GM18505 (cell line): Measurements from ENCODE around the gene KCNG1.

Experiments
- ATAC-seq: cut with Tn5 transposase; IDR thresholded peaks from one replicate; pipeline ENCODE4 v1.9.1; 2021; ENCODE audit not compliant: unreplicated experiment
- POLR2A ChIP-seq: IDR thresholded peaks from 4 replicates; pipeline ENCODE4 v1.6.1; 2011; ENCODE audit warnings: borderline replicate concordance; ENCODE audit not compliant: insufficient read depth, insufficient read length; ENCODE audit errors: extremely low read depth

The KCNG1 gene

DNA sequence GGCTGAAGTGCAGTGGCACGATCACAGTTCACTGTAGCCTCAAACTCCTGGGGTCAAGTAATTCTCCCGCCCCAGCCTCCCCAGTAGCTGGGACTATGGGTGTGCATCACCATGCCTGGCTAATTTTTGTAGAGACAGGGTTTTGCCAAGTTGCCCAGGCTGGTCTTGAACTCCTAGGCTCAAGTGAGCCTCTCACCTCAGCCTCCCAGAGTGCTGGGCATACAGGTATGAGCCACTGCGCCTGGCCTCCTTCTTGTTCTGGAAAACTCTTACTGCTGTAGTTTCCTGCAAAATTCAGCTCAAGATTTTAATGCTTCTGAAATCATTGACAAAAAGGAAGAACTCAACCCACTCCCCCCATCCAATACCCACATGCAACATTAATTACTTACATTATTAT is 21.9 kb upstream of the KCNG1 start:
- ATAC-seq = no peak
- no peak for TF ChIP-seq POLR2A

DNA sequence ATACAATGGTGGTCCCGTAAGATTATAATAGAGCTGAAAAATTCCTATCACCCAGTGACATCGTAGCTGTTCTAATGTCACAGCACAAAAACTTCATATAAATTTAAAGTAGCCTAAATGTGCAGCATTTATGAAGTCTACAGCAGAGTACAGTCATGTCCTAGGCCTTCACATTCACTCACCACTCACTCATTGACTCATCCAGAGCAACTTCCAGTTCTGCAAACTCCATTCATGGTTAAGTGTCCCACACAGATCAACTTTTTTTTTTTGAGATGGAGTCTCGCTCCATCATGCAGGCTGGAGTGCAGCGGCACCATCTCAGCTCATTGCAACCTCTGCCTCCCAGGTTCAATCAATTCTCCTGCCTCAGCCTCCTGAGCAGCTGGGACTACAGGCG is 20.9 kb upstream of the KCNG1 start:
- TF ChIP-seq POLR2A = no peak
- no peak for ATAC-seq

DNA sequence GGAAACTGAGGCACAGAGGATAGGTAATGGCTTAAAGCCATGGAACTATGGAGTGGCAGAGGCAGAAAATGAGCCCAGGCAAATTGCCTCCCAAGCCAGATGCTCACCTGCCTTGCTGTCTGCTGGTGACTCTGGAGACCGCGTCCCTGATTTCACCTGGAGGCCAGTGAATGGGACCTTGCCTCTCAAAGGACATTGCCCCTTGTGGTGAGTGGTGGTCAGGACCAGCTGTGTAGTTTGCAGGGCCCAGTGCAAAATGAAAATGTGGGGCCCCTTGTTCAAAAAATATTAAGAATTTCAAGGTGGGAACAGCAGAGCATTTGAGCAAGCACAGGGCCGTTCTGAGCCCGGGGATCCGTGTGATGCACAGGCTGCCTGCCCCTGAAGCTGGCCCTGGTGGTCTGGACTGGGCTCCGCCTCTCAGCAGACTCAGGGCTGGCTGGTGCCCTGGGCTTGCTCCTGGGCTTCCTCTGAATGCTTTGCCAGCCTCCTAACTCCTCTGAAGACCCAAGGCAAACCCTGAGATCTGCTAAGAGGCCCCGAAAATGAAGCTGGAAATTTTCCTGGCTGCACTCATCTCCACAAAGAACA is 19.8 kb upstream of the KCNG1 start:
- no peak for ATAC-seq
- no peak for TF ChIP-seq POLR2A

DNA sequence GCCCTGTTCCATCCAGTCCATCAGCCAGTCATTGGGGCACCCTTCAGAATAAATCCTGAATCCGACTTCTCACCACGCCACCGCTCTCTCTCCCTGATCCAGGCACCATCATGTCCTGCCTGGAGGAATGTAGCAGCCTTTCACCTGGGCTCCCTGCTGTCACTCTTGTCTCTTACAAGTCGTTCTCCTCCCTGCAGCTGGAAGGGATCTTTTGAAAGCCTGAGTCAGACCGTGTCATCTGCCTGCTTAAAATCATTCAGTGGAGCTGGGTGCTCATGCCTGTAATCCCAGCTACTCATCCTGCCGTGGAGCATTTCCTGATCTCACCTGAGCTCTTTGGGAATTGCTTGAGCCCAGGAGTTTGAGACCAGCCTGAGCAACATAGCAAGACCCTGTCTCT is 19.2 kb upstream of the KCNG1 start:
- TF ChIP-seq POLR2A = no peak
- ATAC-seq = no peak

DNA sequence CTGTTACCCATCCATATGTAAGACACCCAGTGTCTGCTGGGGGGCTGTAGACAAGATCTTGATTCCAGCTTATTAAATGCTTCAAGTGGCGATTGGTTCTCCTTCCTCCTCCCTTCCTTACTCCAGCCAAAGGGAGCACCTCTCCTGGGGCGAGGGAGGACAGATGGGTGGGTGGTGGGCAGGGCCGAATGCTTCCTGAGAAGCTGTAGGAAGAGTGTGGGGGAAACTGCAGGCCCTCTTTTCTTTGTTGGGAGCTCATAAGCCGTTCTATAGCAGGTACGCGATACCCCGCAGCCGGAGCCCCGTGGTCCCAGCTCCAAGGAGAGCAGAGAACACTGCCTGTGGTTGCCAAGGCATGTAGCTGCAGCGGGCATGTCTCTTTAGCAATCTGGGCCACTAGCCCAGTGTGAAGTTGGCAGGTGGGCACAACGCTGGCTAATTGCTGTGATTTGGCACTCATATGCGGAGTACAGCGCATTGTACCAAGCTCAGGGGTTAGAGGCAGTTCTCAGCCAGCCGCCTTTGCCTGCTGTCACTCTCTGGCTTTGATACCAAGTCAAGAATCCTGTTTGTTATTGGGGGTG is 14.7 kb upstream of the KCNG1 start:
- no peak for ATAC-seq
- TF ChIP-seq POLR2A = no peak

DNA sequence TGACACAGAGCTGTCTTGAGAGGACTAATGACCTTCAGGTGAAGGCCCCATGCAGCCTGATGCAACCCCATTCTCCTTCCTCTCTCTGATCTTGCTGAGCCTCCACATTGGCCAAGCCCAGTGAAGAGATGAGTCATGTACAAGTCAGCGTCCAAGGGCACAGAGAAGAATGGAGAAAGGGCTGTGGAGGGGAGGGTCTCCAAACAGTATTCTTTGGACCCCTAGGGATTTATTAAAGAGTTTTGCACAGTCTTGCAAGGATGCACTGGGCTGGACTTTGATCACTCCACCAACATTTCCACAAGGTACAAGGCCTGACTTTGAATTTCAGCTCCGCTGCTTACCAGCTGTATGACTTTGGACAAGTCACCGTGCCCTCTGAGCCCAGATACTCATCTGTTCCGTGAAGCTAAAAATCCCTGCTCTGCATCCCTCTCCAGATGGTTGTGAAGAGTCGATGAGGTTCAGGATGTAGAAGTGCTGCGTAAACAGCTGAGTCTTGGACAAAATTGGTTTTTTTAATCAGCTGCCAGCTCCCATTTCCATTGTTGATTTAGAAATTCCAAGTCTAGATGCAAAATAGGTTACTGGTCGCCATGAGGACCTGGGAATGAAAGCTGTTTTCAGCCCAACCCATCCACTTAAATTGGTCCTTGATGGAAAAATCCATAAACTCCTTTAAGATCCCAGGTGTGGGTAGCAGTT is 14.1 kb upstream of the KCNG1 start:
- TF ChIP-seq POLR2A = no peak
- no peak for ATAC-seq

DNA sequence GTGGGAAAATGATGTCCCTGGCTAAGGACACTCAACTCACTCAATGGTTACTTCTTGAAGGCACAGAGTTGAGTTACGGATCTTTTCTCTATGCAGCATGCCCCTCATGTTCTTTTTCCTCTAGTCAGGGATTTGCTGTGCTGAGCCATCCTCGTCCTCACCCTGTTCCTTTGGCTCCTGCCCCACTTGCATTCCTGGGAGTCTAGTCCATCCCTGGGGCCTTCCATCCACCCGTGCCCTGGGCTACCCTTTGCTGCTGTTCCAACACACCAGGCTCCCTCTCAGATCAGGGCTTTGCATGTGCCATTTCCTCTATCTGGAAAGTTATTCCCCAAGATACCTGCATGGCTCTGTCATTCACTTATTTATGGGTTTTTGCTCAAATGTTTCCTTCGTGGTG is 13.3 kb upstream of the KCNG1 start:
- TF ChIP-seq POLR2A = no peak
- no peak for ATAC-seq

DNA sequence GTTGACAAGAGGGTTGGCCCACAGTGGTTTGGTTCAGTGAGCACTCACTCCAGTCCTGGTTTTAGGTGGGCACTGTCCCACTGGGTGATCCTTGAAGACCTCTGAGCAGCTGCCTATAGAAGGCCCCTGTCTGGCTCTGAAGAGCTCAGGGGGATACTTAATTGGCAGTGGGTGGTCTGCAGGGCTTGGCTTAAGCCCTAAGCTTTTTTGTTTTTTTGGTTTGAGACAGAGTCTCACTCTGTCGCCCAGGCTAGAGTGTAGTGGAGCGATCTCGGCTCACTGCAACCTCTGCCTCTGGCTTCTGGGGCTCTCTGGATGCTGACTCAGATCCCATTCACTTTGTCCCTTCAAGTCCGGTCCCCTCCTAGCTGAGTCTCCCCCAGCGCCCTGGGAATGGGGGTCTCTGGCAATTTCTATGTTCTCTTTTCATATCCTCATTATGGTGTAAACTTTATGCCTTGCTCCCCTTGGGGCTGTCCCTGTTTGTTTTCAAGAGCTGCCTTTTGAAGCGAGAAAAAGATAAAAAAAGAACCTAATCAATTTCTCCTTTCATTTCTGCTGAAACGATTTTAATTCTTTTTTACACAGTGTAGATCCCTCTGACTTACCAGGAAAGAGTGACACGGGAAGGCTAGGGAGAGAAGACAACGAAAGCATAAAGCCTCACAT is 12.2 kb upstream of the KCNG1 start:
- TF ChIP-seq POLR2A = no peak
- no peak for ATAC-seq

DNA sequence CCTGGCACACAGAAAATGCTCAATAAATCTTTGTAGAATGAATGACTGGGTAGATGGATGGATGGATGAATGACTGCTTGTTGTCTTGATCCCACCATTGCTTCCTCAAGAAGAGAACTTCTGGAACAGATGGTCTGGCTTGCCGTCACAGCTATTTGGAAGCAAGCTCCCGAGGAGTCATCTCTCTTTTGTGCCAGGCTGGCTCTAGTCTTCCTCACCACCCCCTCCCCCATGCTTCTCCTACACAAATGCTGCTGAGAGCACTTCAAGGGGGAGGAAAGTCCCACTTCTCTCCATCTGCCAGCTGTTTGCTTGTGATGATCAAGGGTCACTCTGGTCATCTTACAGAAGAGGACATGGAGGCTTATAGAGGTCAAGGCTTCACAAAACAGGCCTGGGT is 11.6 kb upstream of the KCNG1 start:
- no peak for TF ChIP-seq POLR2A
- no peak for ATAC-seq

DNA sequence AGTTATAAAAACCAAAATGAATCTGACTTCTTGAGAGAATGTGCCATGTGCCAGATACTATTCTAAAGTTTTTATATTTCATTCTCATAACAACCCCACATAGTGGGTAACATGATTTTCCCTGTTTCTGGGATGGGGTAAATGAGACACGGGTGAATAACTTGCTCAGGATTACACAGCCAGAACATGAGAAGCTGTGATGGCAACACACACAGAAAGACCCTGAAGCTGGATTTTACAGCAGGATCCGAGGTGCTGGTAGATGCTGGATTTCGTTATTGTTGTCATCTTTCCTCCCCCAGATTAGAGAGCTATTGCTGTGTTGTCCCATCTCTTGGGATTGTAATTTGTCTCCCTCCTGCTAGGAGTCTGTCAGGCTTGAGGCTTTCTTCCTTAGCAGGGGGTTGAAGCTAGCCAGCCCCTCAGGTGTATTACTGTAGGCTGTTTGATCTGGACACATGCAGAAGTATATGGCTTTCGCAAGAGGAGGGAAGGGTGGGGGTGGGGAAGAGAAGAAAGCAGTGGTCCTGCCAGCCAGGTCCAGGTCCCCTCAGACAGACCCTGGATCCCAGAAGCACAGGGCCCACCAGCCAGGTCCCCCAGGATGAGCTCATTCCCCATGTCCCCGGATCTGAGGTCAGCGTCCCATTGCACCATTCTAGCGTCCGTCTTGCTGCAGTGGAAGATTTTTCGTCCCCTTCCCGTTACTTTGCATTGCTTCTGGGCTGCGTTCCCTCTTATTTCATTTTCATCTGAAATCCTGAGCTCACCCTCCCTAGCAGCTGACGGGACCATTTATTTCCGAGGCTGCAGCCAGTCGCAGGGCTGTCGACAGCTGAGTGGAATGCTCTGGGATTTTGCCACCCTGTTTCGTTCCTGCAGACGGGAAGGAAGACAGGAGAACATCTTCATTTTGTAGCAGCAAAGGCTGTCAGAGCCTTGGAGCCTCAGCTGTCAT is 7.3 kb upstream of the KCNG1 start:
- no peak for TF ChIP-seq POLR2A
- ATAC-seq = no peak

DNA sequence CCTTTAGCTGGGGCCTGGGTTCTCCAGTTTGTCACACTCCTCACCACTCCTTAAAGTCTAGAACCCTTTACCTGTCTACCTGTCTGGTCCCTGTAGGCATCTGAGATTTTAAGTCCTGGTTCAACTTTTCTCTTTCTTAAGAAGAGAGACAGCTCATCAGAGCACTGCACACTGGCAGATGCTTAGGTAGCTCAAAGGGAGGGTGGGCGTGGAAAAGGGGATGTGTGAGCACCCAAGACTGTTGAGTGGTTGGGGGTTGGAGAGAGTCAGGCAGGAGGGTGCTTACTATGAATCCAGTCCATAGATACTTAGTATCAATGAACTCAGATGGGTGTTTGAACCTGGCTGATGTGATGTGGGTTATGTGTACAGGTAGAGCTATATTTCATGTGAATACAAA is 6.6 kb upstream of the KCNG1 start:
- no peak for TF ChIP-seq POLR2A
- ATAC-seq = no peak

DNA sequence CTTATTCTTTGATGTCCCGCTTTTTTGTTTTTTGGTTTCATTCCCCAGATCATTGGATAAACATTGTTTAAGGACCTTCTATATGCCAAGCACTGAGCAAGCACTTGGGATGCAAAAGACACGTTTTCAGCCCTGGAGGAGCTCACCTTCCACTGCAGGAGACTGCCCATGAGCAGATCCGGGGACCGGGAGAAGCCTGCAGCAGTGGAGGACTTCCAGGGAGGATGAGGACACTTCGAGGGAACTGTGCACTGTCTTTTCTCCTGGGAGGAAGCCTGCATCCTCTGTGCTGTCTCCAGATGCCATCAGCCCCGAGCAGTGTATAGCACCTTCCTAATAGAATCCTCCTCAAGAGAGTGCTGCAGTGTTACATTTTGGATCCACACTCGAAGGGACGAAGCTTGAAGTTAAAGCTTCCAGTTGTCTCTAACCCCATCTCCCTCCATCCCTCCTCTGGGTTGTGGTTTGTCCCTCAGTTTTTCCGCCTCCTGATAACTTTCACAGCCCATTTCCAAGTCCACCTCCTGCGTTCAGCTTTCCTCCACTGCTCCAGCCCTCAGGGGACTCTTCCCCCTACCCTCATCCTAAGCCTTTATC is 5.8 kb upstream of the KCNG1 start:
- no peak for ATAC-seq
- no peak for TF ChIP-seq POLR2A

DNA sequence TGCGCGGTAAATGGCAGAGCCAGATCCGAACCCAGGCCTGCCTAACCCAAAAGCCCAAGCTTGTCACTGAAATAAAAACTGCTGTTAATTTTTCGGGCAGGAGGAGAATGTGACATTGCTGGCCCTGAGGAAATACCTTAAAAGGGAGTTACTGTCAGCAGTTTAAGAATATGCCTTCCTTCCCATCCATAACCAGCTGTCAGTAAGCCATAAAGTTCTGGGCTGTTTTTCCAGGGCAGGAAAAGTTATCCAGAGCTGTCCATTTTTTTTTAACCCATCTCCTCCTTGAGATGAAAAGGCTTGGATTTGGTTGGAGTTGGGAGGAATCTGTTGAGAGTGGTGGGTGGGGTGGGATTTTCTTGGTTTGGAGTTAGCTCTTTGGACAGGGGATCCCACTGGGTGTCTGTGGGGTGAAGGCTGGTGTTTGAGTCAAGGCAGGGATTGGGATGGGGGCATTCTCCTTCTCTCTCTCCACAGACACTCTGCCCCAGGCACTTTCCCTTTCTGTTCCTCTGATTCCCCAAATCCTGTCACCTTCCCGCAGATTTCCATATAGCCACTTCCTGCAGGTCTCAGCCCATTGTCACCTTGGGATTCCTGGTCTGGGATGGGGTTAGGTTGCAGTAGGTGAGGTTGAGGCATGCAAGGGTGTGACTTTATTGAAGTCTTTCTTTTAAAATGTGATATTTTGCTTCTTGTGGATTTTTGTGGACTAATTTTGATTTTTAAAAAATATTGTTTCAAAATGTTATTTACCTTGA is 4.3 kb upstream of the KCNG1 start:
- no peak for ATAC-seq
- no peak for TF ChIP-seq POLR2A

DNA sequence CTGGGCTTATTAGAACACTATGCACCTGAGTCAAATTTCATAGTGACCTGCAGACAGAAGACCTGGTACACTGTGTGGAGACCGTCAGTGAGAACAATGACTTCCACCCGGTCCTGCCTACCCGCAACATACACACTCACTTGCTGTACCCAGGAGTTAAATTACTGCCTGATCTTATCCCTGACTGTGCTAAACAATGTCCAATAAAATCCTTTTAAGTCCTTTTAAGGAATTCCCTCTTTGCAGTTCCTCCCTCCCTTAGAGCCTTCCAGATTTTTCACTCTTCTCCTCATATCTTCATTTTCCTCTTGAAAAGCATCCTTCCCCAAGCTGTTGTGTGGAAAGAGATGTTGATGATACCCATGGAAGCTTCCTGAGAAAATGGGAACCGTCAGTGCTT is 3.4 kb upstream of the KCNG1 start:
- no peak for TF ChIP-seq POLR2A
- no peak for ATAC-seq
